Body of pancreas (tissue), 4 donors: ENCODE data around the gene ADAM17. TPM values are rescaled to one million over a fixed set of nuclear protein-coding genes. Genes with fewer than 3 reads are reported as not detected.
"Not testable (repeated sequence)": the region's sequence is repeated elsewhere in the genome, so short reads cannot be mapped to it uniquely, and the experiment has no call there.

Experiments used
- ATAC-seq: fragments of 150-250 bp; one replicate; pipeline ENCODE4 v1.9.1; 2016
- DNase-seq, 4 donors: peaks; one replicate each; pipeline ENCODE4 v3.0.0-alpha.2; 2019
- H3K27ac ChIP-seq, 4 donors: fragments of 200-600 bp; sonication (generic); 1 replicate in 3 of 4; 2 replicates in 1 of 4; pipeline versions ENCODE4 v1.5.1 to v1.6.1; 2016 to 2019; ENCODE audit warnings: mild to moderate bottlenecking in 1 of 4, mixed read lengths in 1 of 4, moderate library complexity in 1 of 4
- H3K27me3 ChIP-seq, 2 donors: fragments of 200-600 bp; sonication (generic); one replicate each; pipeline ENCODE4 v1.6.0; 2016; ENCODE audit warnings: mild to moderate bottlenecking in 1 of 2
- H3K36me3 ChIP-seq, 2 donors: fragments of 200-600 bp; sonication (generic); replicated peaks in 1 of 2; 2 replicates each; pipeline ENCODE4 v1.5.1; 2016; ENCODE audit warnings: low read depth in 2 of 2; ENCODE audit not compliant: insufficient read depth in 1 of 2
- H3K4me1 ChIP-seq: fragments of 200-600 bp; sonication (generic); one replicate; pipeline ENCODE4 v1.6.0; 2016
- H3K4me3 ChIP-seq, 2 donors: fragments of 200-600 bp; sonication (generic); 1 replicate in 1 of 2; 2 replicates in 1 of 2; pipeline ENCODE4 v1.5.1; 2016 to 2019
- H3K9me3 ChIP-seq, 3 donors: fragments of 200-600 bp; sonication (generic); 1 replicate in 2 of 3; 2 replicates in 1 of 3; pipeline ENCODE4 v1.5.1; 2016
- CTCF ChIP-seq, 7 experiments: fragments of 450-650 bp in 4 of 7; fragments of 200-600 bp in 3 of 7; sonication (generic) in 3 of 7; IDR thresholded peaks; one replicate each; pipeline ENCODE4 v1.5.1; 2016 to 2019; ENCODE audit warnings: antibody characterized with exemption in 7 of 7
- POLR2A ChIP-seq, 3 donors: fragments of 450-650 bp; IDR thresholded peaks; one replicate each; pipeline ENCODE4 v1.6.1; 2016; ENCODE audit warnings: antibody characterized with exemption in 3 of 3, mild to moderate bottlenecking in 2 of 3
- WGBS, 2 donors: methylation state at CpG; one replicate each; pipeline ENCODE4 v1.1.5; 2017; 5-methylcytosine and 5-hydroxymethylcytosine counted together
- intact Hi-C: fragments of 100-400 bp; cut with DNase I; formaldehyde crosslinking; loops from one replicate; pipeline ENCODE4 v1.15.1; 2023
- total RNA-seq, 2 donors: library from RNA; depleted of rRNA; stranded (reverse); fragments of >200 nt; gene quantifications; one replicate each; pipeline ENCODE4 v1.1.0, GENCODE V29; 2016

Gene ADAM17
- total RNA-seq, 2 donors from 2014 or later: 9.9 to 17.5 TPM

GRCh38 chr2:9519250-9519649, 36.4 kb downstream of the ADAM17 start:
- Histone ChIP-seq H3K9me3 (no peaks in the 10 kb centered on the region), H3K4me1 (no peaks in the 10 kb centered on the region), H3K27me3 (no peaks in the 10 kb centered on the region), H3K4me3 (no peak overlapping the region), H3K27ac (no peak overlapping the region), H3K36me3 (peaks cover 0 to 7% of the 10 kb centered on the region in 2 donors)
- ATAC-seq (no peak), DNase-seq (no peak)
- 92 to 100% methylated on average over 1 to 2 of the region's 2 CpGs for WGBS, 2 donors
- intact Hi-C loops: no loop called here
- no peak for TF ChIP-seq CTCF (IDR thresholded peaks at IDR 0.05)
- TF ChIP-seq POLR2A (IDR thresholded peaks at IDR 0.05): no peak

- WGBS, 2 donors: 93 to 94% methylated on average over 7 of the region's 7 CpGs
- H3K4me3 ChIP-seq: no peak overlapping the region
- no peak for TF ChIP-seq CTCF (IDR thresholded peaks at IDR 0.05)
- no peak for DNase-seq
- no peaks in the 10 kb centered on the region for H3K9me3 ChIP-seq
- no peaks in the 10 kb centered on the region for H3K27me3 ChIP-seq
- no peaks in the 10 kb centered on the region for H3K4me1 ChIP-seq
- H3K36me3 ChIP-seq: peaks cover 0 to 7% of the 10 kb centered on the region in 2 donors
- ATAC-seq: no peak
- intact Hi-C loops: no loop called here
- no peak overlapping the region for H3K27ac ChIP-seq
Observed at GRCh38 chr2:9518780-9519179, 36.9 kb downstream of the ADAM17 start.

GRCh38 chr2:9518163-9518562, 37.5 kb downstream of the ADAM17 start:
- peaks cover 0 to 7% of the 10 kb centered on the region in 2 donors for H3K36me3 ChIP-seq
- no peaks in the 10 kb centered on the region for H3K4me1 ChIP-seq
- 80 to 82% methylated on average over 3 of the region's 3 CpGs for WGBS, 2 donors
- DNase-seq (no peak), ATAC-seq (no peak)
- H3K9me3 ChIP-seq: no peaks in the 10 kb centered on the region
- intact Hi-C loops: no loop called here
- no peaks in the 10 kb centered on the region for H3K27me3 ChIP-seq
- no peak for TF ChIP-seq CTCF (IDR thresholded peaks at IDR 0.05)
- no peak overlapping the region for H3K4me3 ChIP-seq
- H3K27ac ChIP-seq: no peak overlapping the region

GRCh38 chr2:9517118-9517782, 38.4 kb downstream of the ADAM17 start:
- no peaks in the 10 kb centered on the region for H3K9me3 ChIP-seq
- H3K27ac ChIP-seq: no peak overlapping the region
- intact Hi-C loops: no loop called here
- WGBS, 2 donors: 86 to 88% methylated on average over 2 of the region's 2 CpGs
- DNase-seq (no peak), ATAC-seq (no peak)
- TF ChIP-seq CTCF (IDR thresholded peaks at IDR 0.05) (no peak), POLR2A (IDR thresholded peaks at IDR 0.05) (no peak)
- H3K27me3 ChIP-seq: no peaks in the 10 kb centered on the region
- H3K4me1 ChIP-seq: no peaks in the 10 kb centered on the region
- H3K4me3 ChIP-seq: no peak overlapping the region
- H3K36me3 ChIP-seq: peaks cover 0 to 7% of the 10 kb centered on the region in 2 donors

- H3K4me1 ChIP-seq, H3K27me3 ChIP-seq, H3K36me3 ChIP-seq, intact Hi-C loops, H3K27ac ChIP-seq, DNase-seq, H3K4me3 ChIP-seq, ATAC-seq, H3K9me3 ChIP-seq: not testable (repeated sequence)
- WGBS, 2 donors: 95 to 100% methylated on average over 3 of the region's 3 CpGs
Observed at GRCh38 chr2:9513946-9514345, 41.7 kb downstream of the ADAM17 start.
